GM21447 (cell line): ENCODE results near the gene CHMP4B.

Experiments
- ATAC-seq: cut with Tn5 transposase; IDR thresholded peaks from one replicate; pipeline ENCODE4 v1.9.1; 2021; ENCODE audit not compliant: unreplicated experiment

Gene CHMP4B

GRCh38 chr20:33810885-33811775, at the start of gene CHMP4B:
Gene CHMP4B, plus strand, starts transcription at chr20:33811348. Its CDS starts 121 bp downstream, at chr20:33811469.
- ATAC-seq: peak; percentile 94

DNA sequence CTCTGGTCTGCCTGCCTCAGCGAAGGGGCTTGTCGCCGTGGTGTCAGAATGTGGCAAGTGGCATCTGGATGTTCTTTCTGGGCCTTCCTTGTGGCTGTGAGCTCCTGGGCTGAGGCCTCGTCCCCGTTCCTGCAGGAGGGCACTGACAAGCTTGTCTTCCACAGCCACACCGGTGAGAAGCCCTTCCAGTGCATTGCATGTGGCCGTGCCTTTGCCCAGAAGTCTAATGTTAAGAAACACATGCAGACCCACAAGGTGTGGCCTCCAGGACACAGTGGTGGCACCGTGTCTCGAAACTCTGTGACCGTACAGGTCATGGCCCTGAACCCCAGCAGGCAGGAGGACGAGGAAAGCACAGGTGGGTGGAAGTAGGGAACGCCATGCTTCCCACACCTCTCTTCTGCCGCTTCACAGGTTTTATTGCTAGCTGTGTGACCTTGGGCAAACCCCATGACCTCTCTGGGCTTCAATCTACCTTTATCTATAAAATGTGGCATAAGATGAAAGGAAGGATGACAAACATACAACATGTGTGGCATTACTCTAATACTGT, 49.4 kb upstream of the CHMP4B start:
- ATAC-seq: no peak

DNA sequence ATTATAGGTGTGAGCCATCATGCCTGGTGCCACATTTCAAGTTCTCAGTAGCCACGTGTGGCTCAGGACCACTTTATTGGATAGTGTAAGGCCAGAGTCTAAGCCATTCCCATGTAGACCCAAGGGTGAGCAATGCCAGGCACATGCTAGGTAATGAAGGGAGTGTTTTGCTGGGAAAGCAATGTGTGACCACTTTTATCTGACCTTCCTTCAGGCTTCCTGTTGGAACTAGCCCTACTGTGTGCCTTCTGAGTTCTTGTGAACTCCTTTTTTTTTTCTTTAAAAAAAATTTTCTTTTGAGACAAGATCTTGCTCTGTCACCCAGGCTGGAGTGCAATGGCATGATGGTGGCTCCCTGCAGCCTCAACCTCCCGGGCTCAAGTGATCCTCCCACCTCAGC, 46.0 kb upstream of the CHMP4B start:
- ATAC-seq: no peak

- ATAC-seq: no peak
Measured at GRCh38 chr20:33765592-33765991, 45.6 kb upstream of the CHMP4B start.

- no peak for ATAC-seq
Measured at GRCh38 chr20:33766686-33767085, 44.5 kb upstream of the CHMP4B start.

GRCh38 chr20:33767777-33768138, 43.4 kb upstream of the CHMP4B start:
- ATAC-seq: no peak

- no peak for ATAC-seq
Measured at GRCh38 chr20:33769043-33769442, 42.1 kb upstream of the CHMP4B start.

DNA sequence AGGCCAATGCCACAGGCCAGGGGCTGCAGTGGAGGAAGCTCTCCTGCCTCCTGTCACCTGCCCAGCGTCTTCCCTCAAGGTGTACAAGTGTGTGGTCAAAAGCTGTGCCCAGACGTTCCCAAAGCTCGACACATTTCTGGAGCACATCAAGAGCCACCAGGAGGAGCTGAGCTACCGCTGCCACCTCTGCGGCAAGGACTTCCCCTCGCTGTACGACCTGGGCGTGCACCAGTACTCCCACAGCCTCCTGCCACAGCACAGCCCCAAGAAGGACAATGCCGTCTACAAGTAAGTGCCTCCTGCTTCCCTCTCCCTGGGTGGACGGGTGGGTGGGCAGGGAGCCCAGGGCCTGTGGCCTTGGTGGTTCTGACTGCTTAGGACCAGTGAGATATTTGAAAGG, 41.1 kb upstream of the CHMP4B start:
- ATAC-seq: no peak

DNA sequence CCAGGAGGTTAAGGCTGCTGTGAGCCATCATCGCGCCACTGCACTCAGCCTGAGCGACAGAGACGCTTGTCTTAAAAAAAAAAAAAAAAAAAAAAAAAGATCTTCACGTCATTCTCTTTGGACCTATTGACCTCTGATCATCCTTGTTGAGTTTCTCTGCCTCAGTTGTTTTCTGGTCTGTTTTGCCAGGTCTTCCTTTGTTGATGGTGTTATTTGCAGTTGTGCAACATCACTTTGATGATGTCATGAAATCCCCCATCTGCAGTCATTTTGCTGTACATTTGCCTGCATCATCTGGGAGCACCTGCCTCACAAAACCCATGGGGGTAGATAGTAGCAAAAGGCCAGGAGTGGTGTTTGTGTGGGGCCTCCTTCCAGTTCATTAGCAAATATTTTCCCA, 39.2 kb upstream of the CHMP4B start:
- ATAC-seq: no peak

GRCh38 chr20:33772439-33772838, 38.7 kb upstream of the CHMP4B start:
- no peak for ATAC-seq

GRCh38 chr20:33773412-33774089, 37.6 kb upstream of the CHMP4B start:
- ATAC-seq: peak; percentile 68

GRCh38 chr20:33777816-33778215, 33.3 kb upstream of the CHMP4B start:
- ATAC-seq: no peak

GRCh38 chr20:33781133-33781532, 30.0 kb upstream of the CHMP4B start:
- no peak for ATAC-seq

DNA sequence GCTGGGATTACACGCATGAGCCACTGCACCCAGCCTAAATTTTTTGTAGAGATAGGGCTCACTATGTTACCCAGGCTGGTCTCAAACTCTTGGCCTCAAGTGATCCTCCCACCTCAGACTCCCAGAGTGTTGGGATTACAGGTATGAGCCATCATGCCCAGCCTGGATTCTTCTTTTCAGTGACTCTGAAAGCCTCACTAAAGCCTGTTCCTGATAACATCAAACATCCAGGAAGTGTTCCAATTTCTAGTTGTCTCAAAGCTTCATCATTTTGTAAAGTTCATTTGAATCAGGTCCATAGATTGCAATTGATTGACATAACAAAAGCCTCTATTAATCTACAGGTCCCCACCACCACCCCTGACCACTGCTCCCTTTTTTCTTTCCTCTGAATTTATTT, 29.2 kb upstream of the CHMP4B start:
- ATAC-seq: no peak

- ATAC-seq: no peak
Measured at GRCh38 chr20:33783256-33783655, 27.9 kb upstream of the CHMP4B start.

GRCh38 chr20:33783818-33784217, 27.3 kb upstream of the CHMP4B start:
- ATAC-seq: no peak

DNA sequence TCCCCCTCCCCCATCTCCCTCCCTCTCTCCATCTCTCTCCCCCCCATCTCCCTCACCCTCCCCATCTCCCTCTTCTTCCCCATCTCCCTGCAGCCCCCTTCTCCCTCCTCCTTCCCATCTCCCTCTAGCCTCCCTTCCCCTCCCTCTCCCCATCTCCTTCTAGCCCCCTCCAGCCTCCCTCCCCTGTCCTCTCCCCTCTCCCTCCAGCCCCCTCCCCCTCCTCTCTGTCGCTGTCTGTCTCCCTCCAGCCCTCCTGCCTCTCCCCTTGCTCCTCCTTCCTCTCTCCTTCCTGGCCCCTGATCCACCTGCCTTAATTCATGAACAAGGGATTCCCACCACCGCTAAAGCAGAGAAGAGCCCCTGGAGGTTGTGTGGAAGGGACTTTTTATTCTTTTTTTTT, 26.9 kb upstream of the CHMP4B start:
- ATAC-seq: no peak

GRCh38 chr20:33785503-33785902, 25.6 kb upstream of the CHMP4B start:
- ATAC-seq: no peak

DNA sequence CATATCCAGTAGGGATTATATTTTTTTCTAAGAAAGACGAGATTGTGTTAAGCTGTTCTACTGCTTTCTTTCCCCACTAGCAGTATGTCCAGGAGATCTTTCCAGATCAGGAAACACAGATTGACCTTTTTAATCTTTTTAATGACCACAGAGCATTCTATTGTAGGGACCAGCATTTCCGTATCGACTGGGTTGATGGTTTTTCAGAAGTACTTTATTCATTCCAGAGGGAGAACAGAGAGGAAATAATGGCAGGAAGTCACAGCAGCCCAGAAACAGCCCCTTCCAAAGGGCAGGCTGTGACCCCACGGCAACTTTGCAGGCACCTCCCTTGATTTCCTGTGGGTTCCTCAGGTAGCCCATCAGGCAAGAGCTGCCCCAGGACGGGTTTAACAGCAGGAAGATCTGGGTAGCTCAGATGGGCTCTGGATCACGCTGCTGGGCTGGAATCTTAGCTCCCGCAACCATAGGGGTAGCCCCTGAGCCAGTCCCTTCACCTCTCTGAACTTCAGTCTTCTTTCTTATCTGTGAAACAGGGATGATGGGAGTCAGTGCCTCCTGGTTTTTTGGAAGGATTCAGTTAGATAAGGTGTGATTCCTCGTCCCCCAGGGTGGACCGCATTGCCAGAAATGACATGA, 23.8 kb upstream of the CHMP4B start:
- no peak for ATAC-seq

DNA sequence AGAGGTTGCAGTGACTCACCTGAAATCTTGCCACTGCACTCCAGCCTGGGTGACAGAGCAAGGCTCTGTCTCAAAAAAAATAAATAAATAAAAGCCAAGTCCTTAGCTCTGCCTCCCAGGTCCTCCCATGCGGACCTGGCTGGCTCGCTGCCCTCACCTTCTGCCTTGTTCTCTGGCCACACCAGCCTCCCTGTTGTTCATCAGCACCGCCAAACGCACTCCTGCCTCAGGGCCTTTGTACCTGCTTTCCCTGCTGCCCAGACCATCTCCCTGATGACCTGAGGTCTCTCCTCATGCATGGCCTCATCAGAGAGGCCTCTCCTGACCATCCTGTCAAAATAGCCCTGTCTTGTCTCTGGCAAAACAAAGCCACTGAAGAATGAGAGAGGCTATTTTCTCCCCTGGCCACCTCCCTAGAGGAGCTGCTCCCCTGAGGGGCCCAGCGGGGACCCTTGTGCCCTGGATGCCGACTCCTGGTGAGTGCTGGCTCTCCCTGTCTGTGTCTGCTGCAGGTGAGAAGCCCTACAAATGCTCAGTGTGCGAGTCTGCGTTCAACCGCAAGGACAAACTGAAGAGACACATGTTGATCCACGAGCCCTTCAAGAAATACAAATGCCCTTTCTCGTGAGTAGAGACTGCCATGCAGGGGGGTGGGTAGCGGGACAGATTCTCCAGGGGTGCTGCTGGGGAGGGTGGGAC, 22.6 kb upstream of the CHMP4B start:
- ATAC-seq: no peak
